ENCODE results near the gene SLC35F4. TPM values are rescaled to one million over a fixed set of nuclear protein-coding genes. Genes with fewer than 3 reads are reported as not detected.
A peak's percentile ranks its signal among the peaks of the same experiment; 100 is the strongest.

SLC35F4 gene
- total RNA-seq, 1 experiment from 2014 or later: not detected

- intact Hi-C loops (cut with micrococcal nuclease; ENCODE audit: unreplicated experiment): no loop called here
- no peaks in the 10 kb centered on the region for H3K4me1 ChIP-seq (ENCODE audit: insufficient read depth, low read length, poor library complexity, severe bottlenecking)
- ChIA-PET CTCF (no interaction called here), POLR2A (ENCODE audit: low non-redundant PET) (no interaction called here)
- H3K27me3 ChIP-seq (replicated peaks; ENCODE audit: insufficient read depth, low read depth, low read length, poor library complexity): no peaks in the 10 kb centered on the region
- TF ChIP-seq EZH2 (IDR thresholded peaks at IDR 0.05; ENCODE audit: borderline replicate concordance, low read depth, low read length, poor library complexity, severe bottlenecking) (no peak), CTCF (conservative IDR thresholded peaks at IDR 0.05; ENCODE audit: low read depth, low read length) (no peak)
- no peaks in the 10 kb centered on the region for H3K9me3 ChIP-seq (ENCODE audit: low read depth, low read length, poor library complexity, severe bottlenecking)
- H3K4me3 ChIP-seq (ENCODE audit: low read depth, low read length, poor library complexity, severe bottlenecking): no peak overlapping the region
- H3K27ac ChIP-seq (ENCODE audit: low read depth, low read length, poor library complexity, severe bottlenecking): no peak overlapping the region
- peak; percentile 29 for DNase-seq (ENCODE audit: low spot score)
- H3K36me3 ChIP-seq (ENCODE audit: insufficient read depth, low read length, poor library complexity, severe bottlenecking): no peaks in the 10 kb centered on the region
- BruUV-seq (replicated peaks): no TSS peak
Observed at GRCh38 chr14:57617510-57617909, 248.4 kb downstream of the SLC35F4 start.

DNA sequence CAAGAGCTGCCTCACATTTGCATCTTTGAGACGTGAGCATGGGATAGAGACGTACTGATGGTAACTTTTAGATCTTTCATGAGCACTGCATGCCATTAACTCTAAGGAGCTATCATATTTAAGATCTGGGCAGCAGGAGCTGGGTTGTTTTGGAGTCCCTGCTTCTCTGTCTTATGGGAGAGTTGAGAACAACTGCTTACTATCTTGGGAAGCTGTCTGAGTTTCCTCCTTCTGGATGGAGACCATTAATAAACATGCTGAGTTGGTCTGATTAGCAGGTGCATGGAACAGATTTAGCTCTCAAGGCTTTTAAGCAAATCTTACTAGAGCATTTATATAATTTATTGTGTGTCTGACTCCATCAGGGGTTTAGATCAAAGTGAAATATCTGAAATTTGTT is 252.9 kb downstream of the SLC35F4 start:
- Histone ChIP-seq H3K9me3 (ENCODE audit: low read depth, low read length, poor library complexity, severe bottlenecking) (no peaks in the 10 kb centered on the region), H3K27ac (ENCODE audit: low read depth, low read length, poor library complexity, severe bottlenecking) (no peak overlapping the region), H3K4me1 (ENCODE audit: insufficient read depth, low read length, poor library complexity, severe bottlenecking) (no peaks in the 10 kb centered on the region), H3K4me3 (ENCODE audit: low read depth, low read length, poor library complexity, severe bottlenecking) (no peak overlapping the region), H3K36me3 (ENCODE audit: insufficient read depth, low read length, poor library complexity, severe bottlenecking) (no peaks in the 10 kb centered on the region), H3K27me3 (replicated peaks; ENCODE audit: insufficient read depth, low read depth, low read length, poor library complexity) (no peaks in the 10 kb centered on the region)
- TF ChIP-seq CTCF (conservative IDR thresholded peaks at IDR 0.05; ENCODE audit: low read depth, low read length) (no peak), EZH2 (IDR thresholded peaks at IDR 0.05; ENCODE audit: borderline replicate concordance, low read depth, low read length, poor library complexity, severe bottlenecking) (no peak)
- intact Hi-C loops (cut with micrococcal nuclease; ENCODE audit: unreplicated experiment): loop anchor here (5.0 kb wide), 1 partner anchor 744 kb away; no protein-coding TSS in a partner anchor
- CTCF ChIA-PET: no interaction called here
- DNase-seq (ENCODE audit: low spot score): no peak
- no TSS peak for BruUV-seq (replicated peaks)
- POLR2A ChIA-PET (ENCODE audit: low non-redundant PET): no interaction called here

GRCh38 chr14:57611555-57612075 is 254.3 kb downstream of the SLC35F4 start:
- no peak overlapping the region for H3K27ac ChIP-seq (ENCODE audit: low read depth, low read length, poor library complexity, severe bottlenecking)
- CTCF ChIA-PET: no interaction called here
- no peak for DNase-seq (ENCODE audit: low spot score)
- H3K27me3 ChIP-seq (replicated peaks; ENCODE audit: insufficient read depth, low read depth, low read length, poor library complexity): no peaks in the 10 kb centered on the region
- intact Hi-C loops (cut with micrococcal nuclease; ENCODE audit: unreplicated experiment): loop anchor here (5.0 kb wide), 1 partner anchor 746 kb away; no protein-coding TSS in a partner anchor
- no peak overlapping the region for H3K4me3 ChIP-seq (ENCODE audit: low read depth, low read length, poor library complexity, severe bottlenecking)
- POLR2A ChIA-PET (ENCODE audit: low non-redundant PET): interaction anchor here (0.7 kb wide), 1 partner anchor 10 kb away, joined by 3 read pairs; no protein-coding TSS in a partner anchor
- no TSS peak for BruUV-seq (replicated peaks)
- TF ChIP-seq CTCF (conservative IDR thresholded peaks at IDR 0.05; ENCODE audit: low read depth, low read length) (no peak), EZH2 (IDR thresholded peaks at IDR 0.05; ENCODE audit: borderline replicate concordance, low read depth, low read length, poor library complexity, severe bottlenecking) (no peak)
- no peaks in the 10 kb centered on the region for H3K36me3 ChIP-seq (ENCODE audit: insufficient read depth, low read length, poor library complexity, severe bottlenecking)
- H3K4me1 ChIP-seq (ENCODE audit: insufficient read depth, low read length, poor library complexity, severe bottlenecking): peaks cover 11% of the 10 kb centered on the region
- no peaks in the 10 kb centered on the region for H3K9me3 ChIP-seq (ENCODE audit: low read depth, low read length, poor library complexity, severe bottlenecking)
